Cortex of kidney (tissue), 1 donor: Measurements from ENCODE around the gene FRMD7.

ENCODE experiments used
- DNase-seq: peaks from one replicate; lab custom pipeline; 2025; lab: John Stamatoyannopoulos, UW

FRMD7 gene

GRCh38 chrX:132034648-132035047 lies 93.2 kb downstream of the FRMD7 start:
- DNase-seq = no peak

DNA sequence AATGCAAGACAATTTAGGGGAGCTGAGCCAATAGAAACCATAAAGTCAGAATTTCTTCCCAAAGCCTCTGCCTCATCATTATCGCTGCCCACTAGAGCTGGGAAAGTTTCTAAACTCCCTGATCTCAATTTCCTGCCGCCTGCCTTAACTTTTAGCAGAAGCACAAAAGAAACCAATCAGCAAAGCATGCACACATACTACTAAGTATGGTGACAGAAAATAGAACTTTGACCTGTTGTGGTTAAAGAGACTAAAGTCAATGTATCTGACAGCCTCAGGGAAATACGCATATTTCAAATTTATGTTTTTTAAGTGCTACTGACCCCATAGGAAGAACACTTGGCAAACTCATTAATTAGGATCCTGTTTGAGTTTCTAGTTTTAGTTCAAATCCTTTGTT lies 94.7 kb downstream of the FRMD7 start:
- no peak for DNase-seq

DNA sequence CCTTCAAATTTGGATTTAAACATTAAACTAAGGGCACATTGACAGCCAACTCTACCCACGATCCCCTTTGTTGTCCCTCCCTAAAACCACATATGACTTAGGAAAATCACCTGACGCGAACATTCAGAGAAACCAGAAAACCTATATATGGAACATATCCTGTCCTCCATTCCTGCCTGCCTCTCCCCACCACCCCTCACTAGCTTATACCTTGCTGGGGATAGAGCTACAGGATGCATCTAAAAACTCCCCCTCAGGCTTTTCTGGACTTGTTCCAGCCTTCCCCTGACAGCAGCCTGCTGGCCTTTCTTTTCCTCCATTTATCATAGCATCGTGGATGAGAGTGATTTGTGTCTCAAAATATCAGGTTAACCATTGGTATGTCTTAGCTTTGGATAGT lies 96.0 kb downstream of the FRMD7 start:
- no peak for DNase-seq

- DNase-seq = no peak
These were observed 97.6 kb downstream of the FRMD7 start for GRCh38 chrX:132030264-132030663.
